Tibial nerve (tissue), 4 donors: ENCODE measurements around the gene SFMBT2. TPM values are rescaled to one million over a fixed set of nuclear protein-coding genes. Genes with fewer than 3 reads are reported as not detected.
"Not testable (repeated sequence)": the region's sequence is repeated elsewhere in the genome, so short reads cannot be mapped to it uniquely, and the experiment has no call there.

Experiments
- DNase-seq, 2 donors: peaks; one replicate each; pipeline ENCODE4 v3.0.0-alpha.2; 2019; ENCODE audit warnings: low spot score in 2 of 2
- H3K27ac ChIP-seq, 4 donors: fragments of 200-600 bp; sonication (generic) in 3 of 4; one replicate each; pipeline ENCODE4 v1.5.1; 2017 to 2019; ENCODE audit warnings: mild to moderate bottlenecking in 1 of 4
- H3K27me3 ChIP-seq, 2 donors: fragments of 200-600 bp; sonication (generic) in 1 of 2; one replicate each; pipeline versions ENCODE4 v1.5.1 to v1.6.0; 2017 to 2019
- H3K36me3 ChIP-seq, 3 donors: fragments of 200-600 bp; sonication (generic); one replicate each; pipeline ENCODE4 v1.5.1; 2018 to 2019
- H3K4me1 ChIP-seq, 4 donors: fragments of 200-600 bp; sonication (generic) in 3 of 4; one replicate each; pipeline ENCODE4 v1.5.1; 2017 to 2019
- H3K4me3 ChIP-seq, 4 donors: fragments of 200-600 bp; sonication (generic) in 3 of 4; one replicate each; pipeline ENCODE4 v1.5.1; 2017 to 2019; ENCODE audit warnings: mild to moderate bottlenecking in 1 of 4, moderate library complexity in 1 of 4
- H3K9me3 ChIP-seq, 4 donors: fragments of 200-600 bp; sonication (generic) in 3 of 4; one replicate each; pipeline ENCODE4 v1.5.1; 2017 to 2019
- EP300 ChIP-seq, 2 donors: sonication (generic); formaldehyde crosslinking; IDR thresholded peaks; one replicate each; pipeline ENCODE4 v1.6.1; 2017; ENCODE audit warnings: antibody characterized with exemption in 2 of 2, mild to moderate bottlenecking in 1 of 2
- POLR2A ChIP-seq, 2 donors: fragments of 450-650 bp; IDR thresholded peaks; one replicate each; pipeline ENCODE4 v1.6.1; 2017; ENCODE audit warnings: antibody characterized with exemption in 2 of 2, mild to moderate bottlenecking in 2 of 2, moderate library complexity in 2 of 2
- whole genome bisulfite sequencing, 2 donors: methylation state at CpG; one replicate each; pipeline ENCODE4 v1.1.5; 2018; 5-methylcytosine and 5-hydroxymethylcytosine counted together
- total RNA-seq, 4 donors: library from RNA; depleted of rRNA; stranded (reverse); fragments of >200 nt; gene quantifications; one replicate each; pipeline ENCODE4 v1.1.0, GENCODE V29; 2016
- TF ChIP-seq, protein P1 (sequence below), 5 experiments: fragments of 200-600 bp in 3 of 5; fragments of 450-650 bp in 2 of 5; sonication (generic) in 3 of 5; IDR thresholded peaks; one replicate each; pipeline ENCODE4 v1.5.1; 2016 to 2019; ENCODE audit warnings: antibody characterized with exemption in 5 of 5, mild to moderate bottlenecking in 3 of 5, moderate library complexity in 2 of 5

The SFMBT2 gene
- total RNA-seq, 4 donors from 2014 or later, result 10.2 to 24.0 (median 15.4) TPM

DNA sequence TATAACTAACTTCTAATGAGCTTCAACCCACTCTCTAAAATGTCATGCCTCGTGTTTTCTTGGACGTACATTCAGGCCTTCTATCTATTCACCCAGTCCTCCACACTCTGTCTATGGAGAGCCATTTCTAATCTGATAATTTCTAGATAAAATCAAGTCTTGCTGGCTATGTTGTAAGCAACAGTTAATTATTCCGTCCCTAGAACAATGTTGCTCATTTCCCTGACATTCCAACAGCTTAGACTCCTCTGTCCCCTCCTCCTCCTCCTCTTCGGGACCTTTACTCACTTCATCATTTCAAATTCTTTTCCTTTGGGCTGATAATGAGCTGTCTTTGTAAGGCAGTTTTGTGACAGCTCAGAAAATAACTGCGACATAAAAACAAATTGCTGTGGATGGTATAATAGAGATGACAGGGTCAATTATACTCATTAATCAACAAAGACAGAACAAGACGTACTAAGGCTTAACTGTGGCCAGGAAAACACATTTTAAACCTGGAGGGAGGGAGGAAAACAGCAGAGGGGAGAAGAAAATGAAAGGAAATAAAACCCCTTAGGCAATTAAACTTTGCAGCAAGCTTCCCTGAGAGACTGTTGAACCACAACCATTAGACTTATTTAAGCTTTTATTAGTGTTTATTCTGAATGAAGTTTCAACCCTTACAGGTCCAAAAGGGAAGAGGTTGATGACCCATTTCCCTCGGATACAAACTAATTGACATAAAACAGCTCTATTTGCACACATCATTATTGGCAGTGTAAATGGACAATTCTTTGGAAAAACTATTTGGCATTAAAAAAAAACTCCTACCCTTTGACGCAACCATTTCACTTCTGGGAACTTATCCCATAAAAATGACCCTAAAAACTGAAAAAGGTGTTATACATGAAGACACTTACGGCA is 179.1 kb downstream of the SFMBT2 start:
- Histone ChIP-seq H3K4me3 (no peak overlapping the region), H3K27me3 (no peaks in the 10 kb centered on the region), H3K36me3 (peaks cover 0 to 15% (median 9%) of the 10 kb centered on the region in 3 donors), H3K9me3 (peaks cover 0 to 4% (median 0%) of the 10 kb centered on the region in 4 donors), H3K4me1 (peaks cover 0 to 12% (median 0%) of the 10 kb centered on the region in 4 donors), H3K27ac (peak overlapping the region in 2 of 4 donors; percentile 46 to 52)
- TF ChIP-seq EP300 (IDR thresholded peaks at IDR 0.05) (no peak), POLR2A (IDR thresholded peaks at IDR 0.05) (no peak)
- TF ChIP-seq, protein P1, sequence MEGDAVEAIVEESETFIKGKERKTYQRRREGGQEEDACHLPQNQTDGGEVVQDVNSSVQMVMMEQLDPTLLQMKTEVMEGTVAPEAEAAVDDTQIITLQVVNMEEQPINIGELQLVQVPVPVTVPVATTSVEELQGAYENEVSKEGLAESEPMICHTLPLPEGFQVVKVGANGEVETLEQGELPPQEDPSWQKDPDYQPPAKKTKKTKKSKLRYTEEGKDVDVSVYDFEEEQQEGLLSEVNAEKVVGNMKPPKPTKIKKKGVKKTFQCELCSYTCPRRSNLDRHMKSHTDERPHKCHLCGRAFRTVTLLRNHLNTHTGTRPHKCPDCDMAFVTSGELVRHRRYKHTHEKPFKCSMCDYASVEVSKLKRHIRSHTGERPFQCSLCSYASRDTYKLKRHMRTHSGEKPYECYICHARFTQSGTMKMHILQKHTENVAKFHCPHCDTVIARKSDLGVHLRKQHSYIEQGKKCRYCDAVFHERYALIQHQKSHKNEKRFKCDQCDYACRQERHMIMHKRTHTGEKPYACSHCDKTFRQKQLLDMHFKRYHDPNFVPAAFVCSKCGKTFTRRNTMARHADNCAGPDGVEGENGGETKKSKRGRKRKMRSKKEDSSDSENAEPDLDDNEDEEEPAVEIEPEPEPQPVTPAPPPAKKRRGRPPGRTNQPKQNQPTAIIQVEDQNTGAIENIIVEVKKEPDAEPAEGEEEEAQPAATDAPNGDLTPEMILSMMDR (IDR thresholded peaks at IDR 0.05), result no peak
- DNase-seq, result no peak
- WGBS, 2 donors, result 37 to 44% methylated on average over 9 of the region's 9 CpGs

DNA sequence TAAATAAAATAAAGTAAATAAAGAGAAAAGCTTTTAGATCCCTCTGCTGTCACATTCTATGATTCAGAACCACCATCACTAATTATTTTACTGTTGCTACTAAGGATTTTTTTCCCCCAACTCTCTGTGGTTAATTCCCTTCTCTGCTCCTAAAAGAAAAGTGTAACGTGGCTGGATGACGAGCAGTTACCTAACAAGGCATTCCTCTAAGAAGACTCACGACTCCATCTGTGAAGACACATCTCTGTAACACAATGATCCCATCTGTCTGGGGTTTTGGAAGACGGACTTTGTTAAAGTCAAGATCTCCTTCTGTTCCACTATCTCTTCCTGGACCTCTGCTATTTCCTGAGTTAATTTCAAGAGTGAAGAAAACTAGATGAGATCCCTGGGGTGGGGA is 179.9 kb downstream of the SFMBT2 start:
- Histone ChIP-seq H3K27ac (peak overlapping the region in 2 of 4 donors; percentile 26 to 52), H3K4me1 (peaks cover 0 to 12% (median 0%) of the 10 kb centered on the region in 4 donors), H3K9me3 (peaks cover 0 to 4% (median 0%) of the 10 kb centered on the region in 4 donors), H3K27me3 (no peaks in the 10 kb centered on the region), H3K4me3 (no peak overlapping the region), H3K36me3 (peaks cover 0 to 23% (median 11%) of the 10 kb centered on the region in 3 donors)
- no peak for TF ChIP-seq EP300 (IDR thresholded peaks at IDR 0.05)
- TF ChIP-seq, protein P1 (IDR thresholded peaks at IDR 0.05), result no peak
- no peak for TF ChIP-seq POLR2A (IDR thresholded peaks at IDR 0.05)
- no peak for DNase-seq
- 90 to 92% methylated on average over 4 of the region's 4 CpGs for WGBS, 2 donors

DNA sequence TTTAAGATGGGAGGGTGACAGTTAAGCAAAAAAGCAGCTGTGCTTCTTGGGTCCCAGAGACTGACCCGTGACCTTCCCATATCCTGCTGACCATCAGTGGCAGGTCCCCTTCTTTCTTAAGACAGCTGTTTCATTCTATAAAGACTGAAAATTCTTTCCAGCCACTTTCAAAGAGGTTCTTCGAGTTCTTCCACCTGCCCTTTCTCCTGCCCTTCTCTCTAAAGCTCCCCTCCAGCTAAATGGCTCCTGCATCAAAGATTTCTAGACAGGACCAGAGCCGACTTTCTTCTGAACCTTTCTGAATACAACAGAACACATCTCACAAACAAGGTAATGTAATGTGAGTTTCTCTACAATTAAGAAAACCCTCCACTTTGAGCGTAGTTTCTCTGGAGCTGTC is 180.8 kb downstream of the SFMBT2 start:
- Histone ChIP-seq H3K36me3 (peaks cover 0 to 32% (median 11%) of the 10 kb centered on the region in 3 donors), H3K27ac (no peak overlapping the region), H3K27me3 (no peaks in the 10 kb centered on the region), H3K4me3 (no peak overlapping the region), H3K4me1 (peaks cover 0 to 12% (median 0%) of the 10 kb centered on the region in 4 donors), H3K9me3 (peaks cover 0 to 12% (median 0%) of the 10 kb centered on the region in 4 donors)
- WGBS, 2 donors, result 90 to 96% methylated on average over 4 of the region's 4 CpGs
- TF ChIP-seq, protein P1 (IDR thresholded peaks at IDR 0.05), result no peak
- TF ChIP-seq POLR2A (IDR thresholded peaks at IDR 0.05) (no peak), EP300 (IDR thresholded peaks at IDR 0.05) (no peak)
- DNase-seq, result no peak

DNA sequence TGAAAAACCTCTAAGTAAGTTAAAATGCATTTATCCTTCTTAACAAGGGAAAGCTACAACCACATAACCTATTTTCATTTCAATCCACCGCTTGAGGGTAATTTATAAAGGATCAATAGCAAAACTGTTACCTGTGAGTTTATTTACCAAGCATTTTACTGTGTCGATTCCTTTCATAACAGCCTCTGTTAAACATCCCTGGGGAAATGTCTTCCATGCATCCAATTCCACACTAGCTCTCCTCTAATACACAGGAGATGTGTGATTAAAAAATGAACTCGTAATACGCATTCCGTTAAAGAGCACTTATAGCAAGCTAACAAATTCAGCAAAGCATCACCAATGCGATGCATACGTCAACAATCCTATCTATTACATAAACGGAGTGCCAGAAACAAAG is 185.7 kb downstream of the SFMBT2 start:
- H3K9me3 ChIP-seq, result peaks cover 0 to 37% (median 3%) of the 10 kb centered on the region in 4 donors
- H3K27ac ChIP-seq, result no peak overlapping the region
- 84 to 92% methylated on average over 8 of the region's 8 CpGs for WGBS, 2 donors
- no peak for DNase-seq
- no peaks in the 10 kb centered on the region for H3K27me3 ChIP-seq
- H3K36me3 ChIP-seq, result peaks cover 0 to 69% (median 11%) of the 10 kb centered on the region in 3 donors
- H3K4me1 ChIP-seq, result no peaks in the 10 kb centered on the region
- TF ChIP-seq, protein P1 (IDR thresholded peaks at IDR 0.05), result no peak
- TF ChIP-seq POLR2A (IDR thresholded peaks at IDR 0.05), result no peak
- TF ChIP-seq EP300 (IDR thresholded peaks at IDR 0.05), result no peak
- no peak overlapping the region for H3K4me3 ChIP-seq

DNA sequence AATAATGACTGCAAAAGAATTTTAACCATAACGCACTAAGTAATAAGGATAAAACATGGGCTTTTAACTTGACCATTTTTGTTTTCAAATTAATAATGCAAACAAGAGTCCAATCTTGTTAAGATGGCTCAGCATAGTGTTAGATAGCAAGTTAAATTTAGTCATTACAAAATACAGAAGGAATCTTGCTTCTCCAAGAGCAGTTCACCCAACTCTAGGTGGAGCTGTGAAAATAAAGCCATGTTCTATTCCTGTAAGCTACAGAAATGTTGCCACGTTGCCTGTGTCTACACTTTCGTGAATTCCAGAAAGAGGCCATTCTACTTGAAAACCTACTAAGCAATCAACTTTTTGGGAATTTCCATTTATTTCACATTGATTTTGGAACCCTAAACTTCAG is 191.9 kb downstream of the SFMBT2 start:
- TF ChIP-seq, protein P1 (IDR thresholded peaks at IDR 0.05), result no peak
- no peak for TF ChIP-seq EP300 (IDR thresholded peaks at IDR 0.05)
- no peak for TF ChIP-seq POLR2A (IDR thresholded peaks at IDR 0.05)
- no peak overlapping the region for H3K27ac ChIP-seq
- no peaks in the 10 kb centered on the region for H3K27me3 ChIP-seq
- peaks cover 0 to 14% (median 2%) of the 10 kb centered on the region in 4 donors for H3K9me3 ChIP-seq
- H3K36me3 ChIP-seq, result peaks cover 0 to 65% (median 0%) of the 10 kb centered on the region in 3 donors
- H3K4me3 ChIP-seq, result no peak overlapping the region
- H3K4me1 ChIP-seq, result peaks cover 0 to 8% (median 0%) of the 10 kb centered on the region in 4 donors
- WGBS, 2 donors, result 56 to 80% methylated on average over 3 of the region's 3 CpGs
- DNase-seq, result no peak

DNA sequence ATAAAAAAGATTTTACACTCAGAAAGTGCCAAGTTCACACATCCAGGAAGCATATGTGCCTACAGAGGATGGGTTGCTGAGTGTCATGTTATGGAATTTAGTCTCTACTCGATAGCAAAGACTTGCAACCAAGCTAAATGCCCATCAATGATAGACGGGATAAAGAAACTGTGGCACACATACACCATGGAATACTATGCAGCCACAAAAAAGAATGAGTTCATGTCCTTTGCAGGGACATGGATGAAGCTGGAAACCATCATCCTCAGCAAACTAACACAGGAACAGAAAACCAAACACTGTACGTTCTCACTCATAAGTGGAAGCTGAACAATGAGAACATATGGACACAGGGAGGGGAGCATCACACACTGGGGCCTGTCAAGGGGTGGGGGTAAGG is 198.1 kb downstream of the SFMBT2 start:
- not testable (repeated sequence) for H3K4me3 ChIP-seq, H3K9me3 ChIP-seq, H3K4me1 ChIP-seq, H3K27me3 ChIP-seq, H3K27ac ChIP-seq, DNase-seq
- 73 to 74% methylated on average over 3 of the region's 3 CpGs for WGBS, 2 donors
- H3K36me3 ChIP-seq, result peaks cover 0 to 53% (median 0%) of the 10 kb centered on the region in 3 donors
